ENCODE data around the gene STARD13.

Gene STARD13

DNA sequence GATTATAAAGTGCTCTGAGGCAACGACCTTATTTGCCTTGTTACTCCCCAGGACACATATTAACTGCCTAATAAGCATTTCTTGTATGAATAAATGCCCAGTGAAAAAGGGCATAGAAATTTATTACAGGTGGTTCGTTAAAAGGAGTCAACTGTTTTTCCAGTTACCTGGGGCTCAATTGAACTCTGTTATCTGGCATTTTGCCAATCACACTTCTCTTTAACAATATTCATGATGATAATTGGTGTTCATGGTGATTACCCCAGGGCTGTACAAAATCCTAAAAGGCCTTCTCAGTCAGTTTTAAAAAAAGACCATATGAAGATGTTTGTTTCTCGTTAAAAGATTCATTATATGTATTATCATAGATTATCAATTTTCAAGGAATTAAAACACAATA lies 212.2 kb downstream of the STARD13 start:
- no peak for DNase-seq

DNA sequence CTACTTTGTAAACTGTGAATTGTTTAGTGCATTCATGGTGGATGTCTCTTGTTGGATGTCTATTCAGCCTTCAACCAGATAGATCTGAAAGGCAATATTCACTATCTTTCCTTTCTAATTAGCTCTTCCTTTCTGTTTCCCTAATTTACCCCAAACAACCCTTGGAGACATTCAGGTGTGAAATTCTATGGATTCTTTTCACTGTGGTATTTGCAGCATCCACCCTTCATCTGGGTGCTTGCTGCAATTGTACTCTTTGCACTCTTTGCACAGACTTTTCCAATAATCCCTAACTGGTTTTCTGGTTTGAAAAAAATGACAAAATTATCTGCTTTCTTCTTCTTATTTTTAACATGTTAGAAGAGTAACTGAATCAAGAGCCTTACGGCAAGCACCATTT lies 212.8 kb downstream of the STARD13 start:
- DNase-seq: no peak

DNA sequence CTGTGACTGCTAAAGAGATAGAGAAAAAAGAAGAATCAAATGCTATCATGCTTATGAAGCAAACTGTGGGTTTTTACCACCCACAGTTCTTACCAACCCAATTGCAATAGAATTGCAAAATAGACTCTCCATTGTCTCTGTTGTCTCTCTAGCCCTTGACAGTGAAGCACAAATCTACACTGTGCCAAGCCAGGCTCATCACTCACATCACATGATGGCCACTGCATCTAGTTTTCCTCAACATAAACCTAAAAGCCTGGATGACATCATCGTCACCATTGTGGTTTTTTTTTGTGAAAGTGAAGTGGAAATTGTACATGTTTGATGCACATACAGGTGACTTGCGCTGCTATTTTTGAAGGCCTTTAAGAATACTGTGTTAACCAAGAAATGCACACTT lies 213.3 kb downstream of the STARD13 start:
- no peak for DNase-seq

DNA sequence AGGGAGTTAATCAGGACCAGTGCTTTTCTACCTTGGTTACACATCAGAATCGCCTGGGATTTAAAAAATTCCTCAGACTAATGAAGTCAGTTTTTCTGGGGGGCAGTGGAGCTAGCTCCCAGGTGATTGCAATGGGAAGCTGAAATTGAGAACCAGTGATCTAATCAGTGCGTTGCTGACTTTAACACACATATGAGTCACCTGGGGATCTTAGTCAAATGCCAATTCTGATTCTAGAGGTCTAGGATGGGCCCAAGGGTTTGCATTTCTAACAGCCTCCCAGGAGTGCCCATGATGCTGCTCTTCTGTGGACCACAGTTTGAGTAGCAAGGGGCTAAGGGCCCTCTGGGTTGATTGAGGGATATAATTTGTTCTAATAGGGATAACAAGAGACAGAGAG lies 214.8 kb downstream of the STARD13 start:
- no peak for DNase-seq

DNA sequence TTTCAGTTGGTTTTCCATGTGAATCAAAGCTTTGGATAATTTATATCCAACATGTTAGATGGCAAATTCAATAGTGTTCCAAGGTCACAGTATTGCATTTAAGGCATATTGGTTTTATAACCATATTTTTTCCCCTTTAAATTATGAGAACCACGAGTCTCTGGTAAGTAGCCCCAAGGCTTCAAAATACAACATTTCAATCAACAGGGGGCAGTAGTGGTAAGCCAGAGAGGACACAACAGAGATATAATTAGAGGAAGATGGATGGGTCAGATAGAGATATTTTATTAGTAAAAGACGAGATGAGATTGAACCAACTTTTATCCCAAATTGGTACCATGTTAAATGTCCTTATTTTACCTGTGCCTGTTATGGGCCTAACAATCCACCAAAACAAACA lies 216.2 kb downstream of the STARD13 start:
- no peak for DNase-seq

DNA sequence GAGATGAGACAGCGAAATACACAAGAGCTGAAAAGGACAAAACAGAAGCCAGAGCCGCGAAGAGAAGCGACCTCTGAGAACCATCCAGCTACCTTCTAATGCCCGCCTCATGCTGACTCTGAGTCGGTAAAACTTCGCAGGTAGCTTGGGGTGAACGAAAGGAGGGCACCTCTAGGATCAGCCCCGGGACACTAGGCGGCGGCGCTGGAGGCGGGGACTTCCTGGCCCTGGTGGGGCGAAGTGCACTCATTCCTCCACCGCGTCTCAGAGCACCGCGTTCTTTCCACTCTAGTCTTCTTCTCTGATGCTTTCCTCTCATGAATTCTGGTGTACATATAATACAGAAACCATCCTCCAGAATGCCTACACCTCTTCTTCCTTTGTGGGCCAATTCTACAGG lies 219.2 kb downstream of the STARD13 start:
- no peak for DNase-seq

DNA sequence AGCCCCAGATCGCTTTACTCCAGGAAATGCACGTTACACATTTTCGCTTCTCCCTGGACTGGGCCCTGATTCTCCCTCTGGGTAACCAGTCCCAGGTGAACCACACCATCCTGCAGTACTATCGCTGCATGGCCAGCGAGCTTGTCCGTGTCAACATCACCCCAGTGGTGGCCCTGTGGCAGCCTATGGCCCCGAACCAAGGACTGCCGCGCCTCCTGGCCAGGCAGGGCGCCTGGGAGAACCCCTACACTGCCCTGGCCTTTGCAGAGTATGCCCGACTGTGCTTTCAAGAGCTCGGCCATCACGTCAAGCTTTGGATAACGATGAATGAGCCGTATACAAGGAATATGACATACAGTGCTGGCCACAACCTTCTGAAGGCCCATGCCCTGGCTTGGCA lies 224.7 kb downstream of the STARD13 start:
- no peak for DNase-seq

DNA sequence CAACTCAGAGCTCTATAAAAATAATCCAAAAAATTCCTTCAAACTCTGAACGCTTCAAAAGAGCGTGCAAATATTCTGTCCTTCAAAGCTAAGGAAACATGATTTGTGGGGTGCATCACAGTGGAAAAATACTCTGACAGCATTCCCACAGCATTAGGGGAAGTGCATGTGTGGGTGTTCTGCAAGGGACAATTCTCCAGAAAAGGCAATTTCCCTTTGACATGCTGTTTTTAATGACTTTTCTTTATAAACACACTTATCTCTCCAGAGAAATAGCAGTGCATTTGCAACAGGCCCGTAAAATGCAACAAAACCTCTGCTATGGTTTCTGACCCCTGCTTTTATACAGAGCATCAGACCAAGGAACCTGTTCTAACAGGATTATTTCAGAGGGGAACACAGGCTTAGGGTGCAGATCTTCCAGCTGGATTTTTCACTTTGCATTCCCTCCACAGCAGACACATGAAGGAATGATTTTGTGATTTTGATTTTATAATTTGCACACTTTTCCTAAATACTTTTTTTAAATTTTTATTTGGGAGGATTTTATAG lies 226.7 kb downstream of the STARD13 start:
- no peak for DNase-seq

DNA sequence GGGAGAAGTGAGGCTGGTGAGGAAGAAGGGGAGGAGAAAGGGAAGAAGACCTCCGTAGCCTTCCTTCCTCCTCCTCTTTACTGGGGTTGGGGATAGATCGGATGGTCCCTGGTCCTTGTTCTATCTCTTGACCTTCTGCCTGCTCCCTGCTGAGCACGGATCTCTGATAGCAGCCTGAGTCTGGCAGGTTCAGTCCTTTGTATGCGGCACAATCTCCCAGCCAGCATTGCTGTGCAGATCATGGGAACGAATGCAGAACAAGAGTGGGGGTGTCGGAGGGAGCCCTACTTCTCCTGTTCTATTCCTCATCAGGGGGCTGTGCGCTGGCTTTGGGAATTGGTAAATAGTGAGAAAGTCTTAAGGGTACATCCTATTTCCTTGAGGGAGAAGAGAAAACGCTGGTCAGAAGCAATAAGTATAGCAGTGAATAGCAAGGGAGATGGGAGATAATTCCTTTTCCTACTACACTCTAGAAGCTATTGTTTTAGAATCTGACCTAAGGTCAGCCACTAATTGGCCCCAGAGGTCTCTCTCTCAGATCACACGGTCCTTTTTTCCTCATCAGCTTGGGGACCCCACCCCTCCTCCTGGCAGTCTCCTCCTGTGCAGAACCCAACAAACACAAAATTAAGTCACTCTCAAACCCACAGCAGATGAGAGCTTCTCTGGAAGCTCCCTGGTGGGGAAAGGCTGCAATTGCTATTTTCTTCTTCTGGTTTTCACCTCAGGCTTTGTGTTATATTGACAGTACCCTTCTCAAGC lies 228.4 kb downstream of the STARD13 start:
- no peak for DNase-seq

DNA sequence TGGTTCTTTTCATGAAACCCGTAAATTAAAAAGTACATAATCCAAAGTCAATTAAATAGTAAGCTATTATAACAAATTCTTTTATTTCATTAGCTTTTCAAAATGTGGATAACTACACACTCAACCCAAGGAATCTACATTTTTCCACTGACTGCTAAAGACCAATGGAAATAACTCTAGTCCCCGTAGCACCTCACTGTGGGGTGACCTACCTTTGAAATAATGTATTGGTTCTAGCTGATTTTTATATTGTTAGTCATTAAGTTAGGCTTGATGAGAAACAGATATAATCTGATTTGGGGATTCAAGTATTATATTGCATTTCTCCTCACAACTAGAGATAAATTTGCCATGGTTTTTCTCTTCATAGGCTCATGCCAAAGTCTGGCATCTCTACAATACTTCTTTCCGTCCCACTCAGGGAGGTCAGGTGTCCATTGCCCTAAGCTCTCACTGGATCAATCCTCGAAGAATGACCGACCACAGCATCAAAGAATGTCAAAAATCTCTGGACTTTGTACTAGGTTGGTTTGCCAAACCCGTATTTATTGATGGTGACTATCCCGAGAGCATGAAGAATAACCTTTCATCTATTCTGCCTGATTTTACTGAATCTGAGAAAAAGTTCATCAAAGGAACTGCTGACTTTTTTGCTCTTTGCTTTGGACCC lies 232.0 kb downstream of the STARD13 start:
- DNase-seq: no peak

Data from NCI-H510A (cell line).